Uterus (tissue), 2 donors: Measurements from ENCODE around the gene FMNL2.

Experiments used
- POLR2A ChIP-seq, 2 donors: fragments of 450-650 bp; IDR thresholded peaks; one replicate each; pipeline ENCODE4 v1.6.1; 2016; ENCODE audit warnings: antibody characterized with exemption in 2 of 2, mild to moderate bottlenecking in 1 of 2, moderate library complexity in 1 of 2
- TF ChIP-seq, protein P1 (sequence below), 4 experiments: fragments of 200-600 bp in 2 of 4; fragments of 450-650 bp in 2 of 4; sonication (generic) in 2 of 4; IDR thresholded peaks; one replicate each; pipeline ENCODE4 v1.5.1; 2016 to 2019; ENCODE audit warnings: antibody characterized with exemption in 4 of 4, mild to moderate bottlenecking in 2 of 4, moderate library complexity in 1 of 4

- no peak for TF ChIP-seq POLR2A (IDR thresholded peaks at IDR 0.05)
- TF ChIP-seq, protein P1, sequence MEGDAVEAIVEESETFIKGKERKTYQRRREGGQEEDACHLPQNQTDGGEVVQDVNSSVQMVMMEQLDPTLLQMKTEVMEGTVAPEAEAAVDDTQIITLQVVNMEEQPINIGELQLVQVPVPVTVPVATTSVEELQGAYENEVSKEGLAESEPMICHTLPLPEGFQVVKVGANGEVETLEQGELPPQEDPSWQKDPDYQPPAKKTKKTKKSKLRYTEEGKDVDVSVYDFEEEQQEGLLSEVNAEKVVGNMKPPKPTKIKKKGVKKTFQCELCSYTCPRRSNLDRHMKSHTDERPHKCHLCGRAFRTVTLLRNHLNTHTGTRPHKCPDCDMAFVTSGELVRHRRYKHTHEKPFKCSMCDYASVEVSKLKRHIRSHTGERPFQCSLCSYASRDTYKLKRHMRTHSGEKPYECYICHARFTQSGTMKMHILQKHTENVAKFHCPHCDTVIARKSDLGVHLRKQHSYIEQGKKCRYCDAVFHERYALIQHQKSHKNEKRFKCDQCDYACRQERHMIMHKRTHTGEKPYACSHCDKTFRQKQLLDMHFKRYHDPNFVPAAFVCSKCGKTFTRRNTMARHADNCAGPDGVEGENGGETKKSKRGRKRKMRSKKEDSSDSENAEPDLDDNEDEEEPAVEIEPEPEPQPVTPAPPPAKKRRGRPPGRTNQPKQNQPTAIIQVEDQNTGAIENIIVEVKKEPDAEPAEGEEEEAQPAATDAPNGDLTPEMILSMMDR (IDR thresholded peaks at IDR 0.05) = no peak
These were observed 208.7 kb downstream of the FMNL2 start for GRCh38 chr2:152543717-152544116.
